ENCODE results near the gene AVEN. TPM values are rescaled to one million over a fixed set of nuclear protein-coding genes. Genes with fewer than 3 reads are reported as not detected.

Gene AVEN
- total RNA-seq, 4 donors from 2014 or later: 5.9 to 14.8 (median 13.5) TPM

GRCh38 chr15:33968821-33969220 is 70.2 kb downstream of the AVEN start:
- no peak overlapping the region for H3K4me3 ChIP-seq
- TF ChIP-seq, protein P1, sequence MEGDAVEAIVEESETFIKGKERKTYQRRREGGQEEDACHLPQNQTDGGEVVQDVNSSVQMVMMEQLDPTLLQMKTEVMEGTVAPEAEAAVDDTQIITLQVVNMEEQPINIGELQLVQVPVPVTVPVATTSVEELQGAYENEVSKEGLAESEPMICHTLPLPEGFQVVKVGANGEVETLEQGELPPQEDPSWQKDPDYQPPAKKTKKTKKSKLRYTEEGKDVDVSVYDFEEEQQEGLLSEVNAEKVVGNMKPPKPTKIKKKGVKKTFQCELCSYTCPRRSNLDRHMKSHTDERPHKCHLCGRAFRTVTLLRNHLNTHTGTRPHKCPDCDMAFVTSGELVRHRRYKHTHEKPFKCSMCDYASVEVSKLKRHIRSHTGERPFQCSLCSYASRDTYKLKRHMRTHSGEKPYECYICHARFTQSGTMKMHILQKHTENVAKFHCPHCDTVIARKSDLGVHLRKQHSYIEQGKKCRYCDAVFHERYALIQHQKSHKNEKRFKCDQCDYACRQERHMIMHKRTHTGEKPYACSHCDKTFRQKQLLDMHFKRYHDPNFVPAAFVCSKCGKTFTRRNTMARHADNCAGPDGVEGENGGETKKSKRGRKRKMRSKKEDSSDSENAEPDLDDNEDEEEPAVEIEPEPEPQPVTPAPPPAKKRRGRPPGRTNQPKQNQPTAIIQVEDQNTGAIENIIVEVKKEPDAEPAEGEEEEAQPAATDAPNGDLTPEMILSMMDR (IDR thresholded peaks at IDR 0.05): no peak
- TF ChIP-seq POLR2AphosphoS5 (IDR thresholded peaks at IDR 0.05) (no peak), EP300 (IDR thresholded peaks at IDR 0.05) (no peak), POLR2A (IDR thresholded peaks at IDR 0.05) (no peak)
- no peak overlapping the region for H3K27ac ChIP-seq
- DNase-seq (ENCODE audit: low spot score in 2 of 2): no peak
- H3K4me1 ChIP-seq: no peaks in the 10 kb centered on the region
- no peaks in the 10 kb centered on the region for H3K9me3 ChIP-seq
- H3K36me3 ChIP-seq: no peaks in the 10 kb centered on the region
- WGBS: 62% methylated on average over 3 of the region's 3 CpGs
- H3K27me3 ChIP-seq: no peaks in the 10 kb centered on the region

GRCh38 chr15:33968224-33968623 is 70.8 kb downstream of the AVEN start, which contains the start of gene CHRM5:
CHRM5 (plus strand) TSS chr15:33968497; CDS start chr15:34062718, 94,221 bp downstream.
- no peak for DNase-seq (ENCODE audit: low spot score in 2 of 2)
- Histone ChIP-seq H3K27me3 (no peaks in the 10 kb centered on the region), H3K4me3 (no peak within 1 kb of the TSS), H3K36me3 (no peaks in the 10 kb centered on the region), H3K27ac (no peak within 1 kb of the TSS), H3K4me1 (no peaks in the 10 kb centered on the region), H3K9me3 (no peaks in the 10 kb centered on the region)
- 61% methylated on average over 6 of the region's 6 CpGs for WGBS
- TF ChIP-seq POLR2AphosphoS5 (IDR thresholded peaks at IDR 0.05) (no peak), EP300 (IDR thresholded peaks at IDR 0.05) (no peak), POLR2A (IDR thresholded peaks at IDR 0.05) (no peak)
- TF ChIP-seq, protein P1 (IDR thresholded peaks at IDR 0.05): no peak

DNA sequence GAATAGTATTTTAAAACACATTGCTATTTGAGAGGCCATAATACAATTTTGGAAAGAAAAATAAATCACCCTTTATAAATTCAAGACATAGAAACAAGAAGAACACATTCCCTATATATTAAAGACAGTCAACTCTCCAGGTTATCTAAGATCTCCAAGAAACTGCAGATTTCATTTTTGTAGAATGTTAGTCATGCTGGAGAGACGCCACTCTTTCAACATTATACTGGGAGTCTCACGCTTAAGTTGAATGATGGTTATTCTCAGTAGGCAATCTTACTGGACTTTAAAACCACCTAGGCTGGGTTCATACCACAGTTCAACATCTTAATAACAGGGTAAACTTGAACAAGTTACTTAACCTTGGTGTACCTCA is 74.4 kb downstream of the AVEN start:
- Histone ChIP-seq H3K9me3 (no peaks in the 10 kb centered on the region), H3K4me3 (no peak overlapping the region), H3K4me1 (no peaks in the 10 kb centered on the region), H3K27ac (no peak overlapping the region), H3K36me3 (no peaks in the 10 kb centered on the region), H3K27me3 (no peaks in the 10 kb centered on the region)
- WGBS: 89% methylated on average over 2 of the region's 2 CpGs
- no peak for DNase-seq (ENCODE audit: low spot score in 2 of 2)
- no peak for TF ChIP-seq POLR2AphosphoS5 (IDR thresholded peaks at IDR 0.05)
- no peak for TF ChIP-seq POLR2A (IDR thresholded peaks at IDR 0.05)
- TF ChIP-seq, protein P1 (IDR thresholded peaks at IDR 0.05): no peak
- TF ChIP-seq EP300 (IDR thresholded peaks at IDR 0.05): no peak

- DNase-seq (ENCODE audit: low spot score in 2 of 2): no peak
- Histone ChIP-seq H3K4me3 (no peak overlapping the region), H3K27ac (no peak overlapping the region), H3K4me1 (no peaks in the 10 kb centered on the region), H3K9me3 (no peaks in the 10 kb centered on the region), H3K27me3 (no peaks in the 10 kb centered on the region), H3K36me3 (no peaks in the 10 kb centered on the region)
- TF ChIP-seq EP300 (IDR thresholded peaks at IDR 0.05) (no peak), POLR2A (IDR thresholded peaks at IDR 0.05) (no peak), POLR2AphosphoS5 (IDR thresholded peaks at IDR 0.05) (no peak)
- TF ChIP-seq, protein P1 (IDR thresholded peaks at IDR 0.05): no peak
- WGBS: 54% methylated on average over 8 of the region's 8 CpGs
Observed at GRCh38 chr15:33963831-33964664, 75.0 kb downstream of the AVEN start.

- no peaks in the 10 kb centered on the region for H3K36me3 ChIP-seq
- no peak for TF ChIP-seq EP300 (IDR thresholded peaks at IDR 0.05)
- TF ChIP-seq, protein P1 (IDR thresholded peaks at IDR 0.05): no peak
- TF ChIP-seq POLR2A (IDR thresholded peaks at IDR 0.05): no peak
- TF ChIP-seq POLR2AphosphoS5 (IDR thresholded peaks at IDR 0.05): no peak
- WGBS: 86% methylated on average over 3 of the region's 3 CpGs
- no peak overlapping the region for H3K4me3 ChIP-seq
- no peak for DNase-seq (ENCODE audit: low spot score in 2 of 2)
- no peaks in the 10 kb centered on the region for H3K4me1 ChIP-seq
- no peak overlapping the region for H3K27ac ChIP-seq
- H3K27me3 ChIP-seq: no peaks in the 10 kb centered on the region
- H3K9me3 ChIP-seq: no peaks in the 10 kb centered on the region
Observed at GRCh38 chr15:33960549-33960935, 78.5 kb downstream of the AVEN start.
